Heart left ventricle (tissue), 16 donors: ENCODE measurements around the gene TFEB. TPM values are rescaled to one million over a fixed set of nuclear protein-coding genes. Genes with fewer than 3 reads are reported as not detected.

Experiments used
- ATAC-seq, 4 donors: fragments of 200-7000 bp; cut with Tn5 transposase; one replicate each; pipeline ENCODE4 v1.9.1; 2020 to 2022; ENCODE audit warnings: moderate library complexity in 4 of 4, mild to moderate bottlenecking in 3 of 4, moderate number of reproducible peaks in 1 of 4
- DNase-seq, 5 donors: peaks; one replicate each; pipeline ENCODE4 v3.0.0-alpha.2; 2020
- H3K27ac ChIP-seq, 12 donors: fragments of 200-600 bp; sonication (generic) in 4 of 12; one replicate each; pipeline versions ENCODE4 v1.5.0 to v1.8.0; 2016 to 2022; ENCODE audit warnings: mild to moderate bottlenecking in 2 of 12
- H3K27me3 ChIP-seq, 9 donors: fragments of 200-600 bp; sonication (generic) in 2 of 9; one replicate each; pipeline versions ENCODE4 v1.5.1 to v1.8.0; 2016 to 2022; ENCODE audit warnings: mild to moderate bottlenecking in 3 of 9
- H3K36me3 ChIP-seq, 9 donors: fragments of 200-600 bp; sonication (generic) in 2 of 9; one replicate each; pipeline versions ENCODE4 v1.5.0 to v1.8.0; 2018 to 2022; ENCODE audit warnings: mild to moderate bottlenecking in 2 of 9
- H3K4me1 ChIP-seq, 12 donors: fragments of 200-600 bp; sonication (generic) in 4 of 12; one replicate each; pipeline versions ENCODE4 v1.5.0 to v1.8.0; 2016 to 2022; ENCODE audit warnings: mild to moderate bottlenecking in 3 of 12
- H3K4me3 ChIP-seq, 12 donors: fragments of 200-600 bp; sonication (generic) in 4 of 12; one replicate each; pipeline versions ENCODE4 v1.5.0 to v1.8.0; 2017 to 2022; ENCODE audit warnings: mild to moderate bottlenecking in 9 of 12, moderate library complexity in 4 of 12
- H3K9me3 ChIP-seq, 12 donors: fragments of 200-600 bp; sonication (generic) in 4 of 12; one replicate each; pipeline versions ENCODE4 v1.5.0 to v1.8.0; 2016 to 2022; ENCODE audit warnings: mild to moderate bottlenecking in 1 of 12
- CTCF ChIP-seq, 12 donors: fragments of 200-600 bp; sonication (generic) in 4 of 12; IDR thresholded peaks; one replicate each; pipeline versions ENCODE4 v1.5.0 to v1.8.0; 2018 to 2022; ENCODE audit warnings: antibody characterized with exemption in 12 of 12, mild to moderate bottlenecking in 5 of 12
- POLR2A ChIP-seq, 2 donors: fragments of 450-650 bp; IDR thresholded peaks; one replicate each; pipeline ENCODE4 v1.6.1; 2017; ENCODE audit warnings: antibody characterized with exemption in 2 of 2, mild to moderate bottlenecking in 2 of 2, moderate library complexity in 2 of 2
- WGBS, 4 donors: extraction: QIAGEN DNeasy Blood & Tissue Kit in 2 of 4; methylation state at CpG; one replicate each; pipeline versions ENCODE4 v1.1.5 to v1.1.7; 2013 to 2018; 5-methylcytosine and 5-hydroxymethylcytosine counted together
- intact Hi-C, 10 donors: fragments of 100-400 bp; cut with DNase I; formaldehyde crosslinking; loops; one replicate each; pipeline versions ENCODE4 v1.11.1 to v1.14.2; 2022
- polyA plus RNA-seq, 2 donors: library from polyadenylated mRNA; stranded (reverse); fragments of 200-250 nt; gene quantifications; one replicate each; pipeline ENCODE4 v1.2.3, GENCODE V29; 2013
- total RNA-seq, 9 donors: library from RNA; depleted of rRNA in 2 of 9; stranded (reverse); fragments of >200 nt in 2 of 9; fragmentation: NEBNext Ultra II Directional in 3 of 9; extraction: Animal tissue kit (Norgen Biotek cat#: 25700) in 3 of 9; gene quantifications; one replicate each; pipeline versions ENCODE4 v1.1.0 to v1.2.4, GENCODE V29; 2016 to 2023
- donor health status: ischemic (EF 13 %, LVEDD 7.1; RV severe dilation, severe dysfunction).
- donor health status: healthy with polysubstance abuse.
- donor health status: DM: no; HTN: yes; CAD: no.
- donor health status: DM: no; HTN: no; CAD: no.
- donor health status: ischemic (EF 25% LVEDD 6.9; RV normal size, moderate dysfunction).
- donor health status: ischemic (EF 25% LVEDD 5.7; RV mildly dilated, moderate dysfunction).
- donor health status: healthy.
- donor health status: DM: yes; HTN: yes; CAD: no.
- donor health status: ischemic (EF 35%, LVEDD 5.7; RV mildly dilated, moderate dysfunction).
- donor health status: nonischemic (EF 11% LVEDD 7.7; RV severe dilation, severe dysfunction).
- donor health status: DM: yes; HTN: yes; CAD: no.
- donor health status: PGD.
- donor health status: ischemic (EF 29% LVEDD 5.4; RV normal size, mild dysfunction).
- donor health status: nonischemic (EF 23%, LVEDD 6.1; RV moderate dilation, normal function).

TFEB gene
- total and polyA plus RNA-seq, 11 donors = 26.2 to 47.2 (median 40.4) TPM

- peaks cover 0 to 3% (median 0%) of the 10 kb centered on the region in 9 donors for H3K36me3 ChIP-seq
- intact Hi-C loops = no loop called here
- H3K27me3 ChIP-seq = no peaks in the 10 kb centered on the region
- H3K4me3 ChIP-seq = peak overlapping the region in 9 of 12 donors; percentile 75 to 100 (median 95)
- TF ChIP-seq POLR2A (IDR thresholded peaks at IDR 0.05) (no peak), CTCF (IDR thresholded peaks at IDR 0.05) (no peak)
- peak overlapping the region; percentile 98 to 100 (median 98) for H3K27ac ChIP-seq
- ATAC-seq (no peak), DNase-seq (peak in 2 of 5 donors; percentile 25 to 43)
- H3K9me3 ChIP-seq = no peaks in the 10 kb centered on the region
- peaks cover 17 to 70% (median 57%) of the 10 kb centered on the region in 12 donors for H3K4me1 ChIP-seq
- 47 to 60% (median 54%) methylated on average over 5 to 8 of the region's 8 CpGs for WGBS, 4 donors
Observed at GRCh38 chr6:41732591-41733359, 2.6 kb downstream of the TFEB start.

- H3K4me3 ChIP-seq = peak overlapping the region in 2 of 12 donors; percentile 93 to 100
- no peaks in the 10 kb centered on the region for H3K27me3 ChIP-seq
- DNase-seq (no peak), ATAC-seq (no peak)
- intact Hi-C loops = no loop called here
- H3K36me3 ChIP-seq = peaks cover 0 to 3% (median 0%) of the 10 kb centered on the region in 9 donors
- TF ChIP-seq POLR2A (IDR thresholded peaks at IDR 0.05) = no peak
- no peak for TF ChIP-seq CTCF (IDR thresholded peaks at IDR 0.05)
- peaks cover 17 to 76% (median 63%) of the 10 kb centered on the region in 12 donors for H3K4me1 ChIP-seq
- H3K9me3 ChIP-seq = no peaks in the 10 kb centered on the region
- H3K27ac ChIP-seq = peak overlapping the region in 3 of 12 donors; percentile 38 to 100 (median 46)
Observed at GRCh38 chr6:41732149-41732548, 3.3 kb downstream of the TFEB start.

- ATAC-seq = no peak
- peak in 2 of 5 donors; percentile 7 to 17 for DNase-seq
- Histone ChIP-seq H3K4me3 (no peak overlapping the region), H3K4me1 (peaks cover 17 to 81% (median 67%) of the 10 kb centered on the region in 12 donors), H3K9me3 (no peaks in the 10 kb centered on the region), H3K27me3 (no peaks in the 10 kb centered on the region), H3K27ac (peak overlapping the region in 5 of 12 donors; percentile 10 to 46 (median 33)), H3K36me3 (peaks cover 0 to 3% (median 0%) of the 10 kb centered on the region in 9 donors)
- TF ChIP-seq POLR2A (IDR thresholded peaks at IDR 0.05) (no peak), CTCF (IDR thresholded peaks at IDR 0.05) (no peak)
- intact Hi-C loops = no loop called here
- WGBS, 4 donors = 69 to 73% (median 70%) methylated on average over 6 to 7 of the region's 7 CpGs
Observed at GRCh38 chr6:41731561-41732086, 3.8 kb downstream of the TFEB start.
